HUES48 (cell line): ENCODE results near the gene HNRNPM.

ENCODE experiments used
- H3K27ac ChIP-seq: one replicate; pipeline ENCODE4 v1.7.0; 2013; ENCODE audit warnings: low read depth, low read length, inconsistent platforms
- H3K27me3 ChIP-seq: 2 replicates; pipeline ENCODE4 v1.6.1; 2013; ENCODE audit warnings: mild to moderate bottlenecking, low read length; ENCODE audit not compliant: control insufficient read depth, insufficient read depth
- H3K36me3 ChIP-seq: 2 replicates; pipeline ENCODE4 v1.6.1; 2013; ENCODE audit warnings: low read length; ENCODE audit not compliant: control insufficient read depth, insufficient read depth
- H3K4me1 ChIP-seq: 2 replicates; pipeline ENCODE4 v1.6.1; 2013; ENCODE audit warnings: mild to moderate bottlenecking, low read length; ENCODE audit not compliant: control insufficient read depth, insufficient read depth
- H3K4me3 ChIP-seq: 2 replicates; pipeline ENCODE4 v1.5.1; 2013; ENCODE audit warnings: mild to moderate bottlenecking, low read depth, low read length
- H3K9ac ChIP-seq: 2 replicates; pipeline ENCODE4 v1.6.1; 2013; ENCODE audit warnings: mild to moderate bottlenecking, low read depth, low read length, moderate library complexity
- H3K9me3 ChIP-seq: 2 replicates; pipeline ENCODE4 v1.6.1; 2013; ENCODE audit warnings: low read length; ENCODE audit not compliant: control insufficient read depth, insufficient read depth

HNRNPM gene

GRCh38 chr19:8530061-8530679 is 85.4 kb downstream of the HNRNPM start:
- no peak overlapping the region for H3K27ac ChIP-seq
- no peak overlapping the region for H3K4me3 ChIP-seq
- H3K9ac ChIP-seq: no peak overlapping the region
- H3K36me3 ChIP-seq: no peaks in the 10 kb centered on the region
- no peaks in the 10 kb centered on the region for H3K4me1 ChIP-seq
- no peaks in the 10 kb centered on the region for H3K9me3 ChIP-seq
- H3K27me3 ChIP-seq: no peaks in the 10 kb centered on the region

GRCh38 chr19:8531470-8531869 is 86.7 kb downstream of the HNRNPM start:
- no peaks in the 10 kb centered on the region for H3K4me1 ChIP-seq
- H3K9ac ChIP-seq: no peak overlapping the region
- no peaks in the 10 kb centered on the region for H3K9me3 ChIP-seq
- H3K27me3 ChIP-seq: no peaks in the 10 kb centered on the region
- H3K4me3 ChIP-seq: no peak overlapping the region
- no peaks in the 10 kb centered on the region for H3K36me3 ChIP-seq
- no peak overlapping the region for H3K27ac ChIP-seq

GRCh38 chr19:8532225-8532624 is 87.5 kb downstream of the HNRNPM start:
- Histone ChIP-seq H3K9ac (no peak overlapping the region), H3K4me3 (no peak overlapping the region), H3K27ac (no peak overlapping the region), H3K4me1 (no peaks in the 10 kb centered on the region), H3K9me3 (no peaks in the 10 kb centered on the region), H3K36me3 (no peaks in the 10 kb centered on the region), H3K27me3 (no peaks in the 10 kb centered on the region)

GRCh38 chr19:8536282-8536681 is 91.5 kb downstream of the HNRNPM start:
- Histone ChIP-seq H3K36me3 (no peaks in the 10 kb centered on the region), H3K27ac (no peak overlapping the region), H3K9me3 (no peaks in the 10 kb centered on the region), H3K9ac (no peak overlapping the region), H3K4me3 (no peak overlapping the region), H3K4me1 (no peaks in the 10 kb centered on the region), H3K27me3 (no peaks in the 10 kb centered on the region)

- H3K4me3 ChIP-seq: no peak overlapping the region
- no peaks in the 10 kb centered on the region for H3K27me3 ChIP-seq
- no peak overlapping the region for H3K9ac ChIP-seq
- no peaks in the 10 kb centered on the region for H3K4me1 ChIP-seq
- H3K36me3 ChIP-seq: no peaks in the 10 kb centered on the region
- H3K27ac ChIP-seq: no peak overlapping the region
- H3K9me3 ChIP-seq: no peaks in the 10 kb centered on the region
These were observed 92.3 kb downstream of the HNRNPM start for GRCh38 chr19:8537099-8537498.
